ENCODE results near the gene KLHDC4. TPM values are rescaled to one million over a fixed set of nuclear protein-coding genes. Genes with fewer than 3 reads are reported as not detected.

KLHDC4 gene
- total RNA-seq, 1 donor from 2014 or later, result 20.5 TPM

GRCh38 chr16:87744750-87745514 is 20.9 kb downstream of the KLHDC4 start:
- Mint-ChIP-seq H3K27me3 (ENCODE audit: low read depth) (no peaks in the 10 kb centered on the region), H3K27ac (ENCODE audit: unreplicated experiment) (no peak overlapping the region), H3K36me3 (ENCODE audit: low read depth) (peaks cover 24% of the 10 kb centered on the region), H3K4me1 (ENCODE audit: low read depth) (no peaks in the 10 kb centered on the region), H3K9me3 (ENCODE audit: low read depth) (no peaks in the 10 kb centered on the region), H3K4me3 (ENCODE audit: unreplicated experiment) (no peak overlapping the region)
- no peak for TF ChIP-seq CTCF (IDR thresholded peaks at IDR 0.05)
- no peak for DNase-seq (ENCODE audit: low spot score)

GRCh38 chr16:87742781-87743490 is 22.9 kb downstream of the KLHDC4 start:
- no peaks in the 10 kb centered on the region for H3K4me1 Mint-ChIP-seq (ENCODE audit: low read depth)
- H3K27me3 Mint-ChIP-seq (ENCODE audit: low read depth), result no peaks in the 10 kb centered on the region
- no peaks in the 10 kb centered on the region for H3K9me3 Mint-ChIP-seq (ENCODE audit: low read depth)
- H3K36me3 Mint-ChIP-seq (ENCODE audit: low read depth), result peaks cover 20% of the 10 kb centered on the region
- no peak for DNase-seq (ENCODE audit: low spot score)
- H3K4me3 Mint-ChIP-seq (ENCODE audit: unreplicated experiment), result no peak overlapping the region
- no peak overlapping the region for H3K27ac Mint-ChIP-seq (ENCODE audit: unreplicated experiment)
- no peak for TF ChIP-seq CTCF (IDR thresholded peaks at IDR 0.05)

GRCh38 chr16:87741700-87742415 is 23.9 kb downstream of the KLHDC4 start:
- DNase-seq (ENCODE audit: low spot score), result no peak
- Mint-ChIP-seq H3K4me1 (ENCODE audit: low read depth) (no peaks in the 10 kb centered on the region), H3K27me3 (ENCODE audit: low read depth) (no peaks in the 10 kb centered on the region), H3K4me3 (ENCODE audit: unreplicated experiment) (no peak overlapping the region), H3K36me3 (ENCODE audit: low read depth) (peaks cover 16% of the 10 kb centered on the region), H3K27ac (ENCODE audit: unreplicated experiment) (no peak overlapping the region), H3K9me3 (ENCODE audit: low read depth) (no peaks in the 10 kb centered on the region)
- no peak for TF ChIP-seq CTCF (IDR thresholded peaks at IDR 0.05)

- no peak for DNase-seq (ENCODE audit: low spot score)
- no peaks in the 10 kb centered on the region for H3K27me3 Mint-ChIP-seq (ENCODE audit: low read depth)
Measured at GRCh38 chr16:87740909-87741424, 24.8 kb downstream of the KLHDC4 start.

More at GRCh38 chr16:87740909-87741424, 24.8 kb downstream of the KLHDC4 start:
- no peak for TF ChIP-seq CTCF (IDR thresholded peaks at IDR 0.05)
- peaks cover 11% of the 10 kb centered on the region for H3K36me3 Mint-ChIP-seq (ENCODE audit: low read depth)
- H3K4me1 Mint-ChIP-seq (ENCODE audit: low read depth), result no peaks in the 10 kb centered on the region
- no peaks in the 10 kb centered on the region for H3K9me3 Mint-ChIP-seq (ENCODE audit: low read depth)
- H3K4me3 Mint-ChIP-seq (ENCODE audit: unreplicated experiment), result no peak overlapping the region
- no peak overlapping the region for H3K27ac Mint-ChIP-seq (ENCODE audit: unreplicated experiment)

All from chondrocyte (in vitro differentiated cells).